GM23338 (cell line): Measurements from ENCODE around the gene CGGBP1. TPM values are rescaled to one million over a fixed set of nuclear protein-coding genes. Genes with fewer than 3 reads are reported as not detected.

Experiments
- CREB1 ChIP-seq: fragments of 250-450 bp; sonication (Bioruptor Pico); IDR thresholded peaks from 2 replicates; pipeline ENCODE4 v1.5.0; 2020; ENCODE audit warnings: low read depth, mild to moderate bottlenecking, moderate library complexity
- EZH2 ChIP-seq: fragments of 200-600 bp; sonication (generic); IDR thresholded peaks from one replicate; pipeline ENCODE4 v1.8.0; 2017; ENCODE audit warnings: antibody characterized with exemption, mild to moderate bottlenecking, low read depth; ENCODE audit not compliant: unreplicated experiment
- EZH2phosphoT487 ChIP-seq: fragments of 200-600 bp; sonication (generic); IDR thresholded peaks from one replicate; pipeline ENCODE4 v1.8.1; 2018; ENCODE audit warnings: antibody characterized with exemption; ENCODE audit not compliant: unreplicated experiment
- JUNB ChIP-seq: IDR thresholded peaks from one replicate; pipeline ENCODE4 v1.6.1; 2016; ENCODE audit warnings: antibody characterized with exemption; ENCODE audit not compliant: unreplicated experiment
- NANOG ChIP-seq: IDR thresholded peaks from 2 replicates; pipeline ENCODE4 v1.6.1; 2016; ENCODE audit warnings: antibody characterized with exemption, borderline replicate concordance
- STAT1 ChIP-seq: IDR thresholded peaks from one replicate; pipeline ENCODE4 v1.6.1; 2016; ENCODE audit warnings: antibody characterized with exemption; ENCODE audit not compliant: unreplicated experiment
- ZNF114 ChIP-seq: fragments of 250-450 bp; sonication (Bioruptor Pico); IDR thresholded peaks from 2 replicates; pipeline ENCODE4 v1.5.0; 2020; ENCODE audit warnings: mild to moderate bottlenecking, moderate library complexity
- ZNF331 ChIP-seq: fragments of 250-450 bp; sonication (Bioruptor Pico); IDR thresholded peaks from 2 replicates; pipeline ENCODE4 v1.5.0; 2020; ENCODE audit warnings: low read depth, mild to moderate bottlenecking, moderate library complexity
- polyA plus RNA-seq: library from polyadenylated mRNA; unstranded; fragments of >200 nt; fragmentation: Nextera tagmentation; extraction: Ambion mirVana; gene quantifications from 2 replicates; pipeline ENCODE4 v1.2.1, GENCODE V29; 2016
- total RNA-seq: library from RNA; depleted of rRNA; stranded (reverse); fragments of >200 nt; shearing (Covaris generic); gene quantifications from 2 replicates; pipeline ENCODE4 v1.2.3, GENCODE V29; 2014; rRNA removed
- TF ChIP-seq, protein P1 (sequence below): IDR thresholded peaks from 2 replicates; pipeline ENCODE4 v1.6.1; 2016; ENCODE audit warnings: antibody characterized with exemption
- TF ChIP-seq, protein P2 (sequence below): IDR thresholded peaks from one replicate; pipeline ENCODE4 v1.6.1; 2018; ENCODE audit warnings: antibody characterized with exemption; ENCODE audit not compliant: unreplicated experiment
- TF ChIP-seq, protein P3 (sequence below), 2 experiments: fragments of 200-600 bp in 1 of 2; sonication (generic) in 1 of 2; conservative IDR thresholded peaks; 2 replicates each; pipeline versions ENCODE4 v1.5.1 to v1.6.1; 2016 to 2017; ENCODE audit warnings: antibody characterized with exemption in 2 of 2, low read depth in 2 of 2, mild to moderate bottlenecking in 2 of 2, moderate library complexity in 1 of 2

The CGGBP1 gene
- total and polyA plus RNA-seq, 2 experiments from 2014 or later: 55.5 to 63.5 TPM

DNA sequence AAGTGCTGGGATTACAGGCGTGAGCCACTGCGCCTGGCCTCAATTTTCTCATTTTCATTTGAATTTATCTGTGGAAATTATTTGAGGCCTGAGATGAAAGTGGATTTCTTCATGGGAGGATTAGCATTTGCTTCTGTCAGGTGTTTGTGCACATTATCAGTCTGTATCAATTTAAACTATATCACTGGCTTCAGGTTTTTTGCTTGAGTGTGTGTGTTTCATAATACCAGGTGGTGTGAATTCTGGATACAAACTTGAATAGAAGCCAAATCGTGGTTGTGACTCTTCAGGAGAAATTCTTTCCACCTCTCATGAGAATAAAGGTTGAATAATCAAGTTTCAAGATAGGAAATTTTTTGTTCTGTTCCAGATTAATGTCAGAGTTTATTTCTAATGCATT is 56.4 kb downstream of the CGGBP1 start (continued):
- TF ChIP-seq ZNF331 (CRISPR knock-in tag) (no peak), CREB1 (CRISPR knock-in tag) (no peak), STAT1 (no peak), JUNB (no peak), ZNF114 (CRISPR knock-in tag) (no peak), EZH2phosphoT487 (no peak), NANOG (no peak), EZH2 (no peak)
- TF ChIP-seq, protein P1, sequence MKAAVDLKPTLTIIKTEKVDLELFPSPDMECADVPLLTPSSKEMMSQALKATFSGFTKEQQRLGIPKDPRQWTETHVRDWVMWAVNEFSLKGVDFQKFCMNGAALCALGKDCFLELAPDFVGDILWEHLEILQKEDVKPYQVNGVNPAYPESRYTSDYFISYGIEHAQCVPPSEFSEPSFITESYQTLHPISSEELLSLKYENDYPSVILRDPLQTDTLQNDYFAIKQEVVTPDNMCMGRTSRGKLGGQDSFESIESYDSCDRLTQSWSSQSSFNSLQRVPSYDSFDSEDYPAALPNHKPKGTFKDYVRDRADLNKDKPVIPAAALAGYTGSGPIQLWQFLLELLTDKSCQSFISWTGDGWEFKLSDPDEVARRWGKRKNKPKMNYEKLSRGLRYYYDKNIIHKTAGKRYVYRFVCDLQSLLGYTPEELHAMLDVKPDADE: no peak
- TF ChIP-seq, protein P2, sequence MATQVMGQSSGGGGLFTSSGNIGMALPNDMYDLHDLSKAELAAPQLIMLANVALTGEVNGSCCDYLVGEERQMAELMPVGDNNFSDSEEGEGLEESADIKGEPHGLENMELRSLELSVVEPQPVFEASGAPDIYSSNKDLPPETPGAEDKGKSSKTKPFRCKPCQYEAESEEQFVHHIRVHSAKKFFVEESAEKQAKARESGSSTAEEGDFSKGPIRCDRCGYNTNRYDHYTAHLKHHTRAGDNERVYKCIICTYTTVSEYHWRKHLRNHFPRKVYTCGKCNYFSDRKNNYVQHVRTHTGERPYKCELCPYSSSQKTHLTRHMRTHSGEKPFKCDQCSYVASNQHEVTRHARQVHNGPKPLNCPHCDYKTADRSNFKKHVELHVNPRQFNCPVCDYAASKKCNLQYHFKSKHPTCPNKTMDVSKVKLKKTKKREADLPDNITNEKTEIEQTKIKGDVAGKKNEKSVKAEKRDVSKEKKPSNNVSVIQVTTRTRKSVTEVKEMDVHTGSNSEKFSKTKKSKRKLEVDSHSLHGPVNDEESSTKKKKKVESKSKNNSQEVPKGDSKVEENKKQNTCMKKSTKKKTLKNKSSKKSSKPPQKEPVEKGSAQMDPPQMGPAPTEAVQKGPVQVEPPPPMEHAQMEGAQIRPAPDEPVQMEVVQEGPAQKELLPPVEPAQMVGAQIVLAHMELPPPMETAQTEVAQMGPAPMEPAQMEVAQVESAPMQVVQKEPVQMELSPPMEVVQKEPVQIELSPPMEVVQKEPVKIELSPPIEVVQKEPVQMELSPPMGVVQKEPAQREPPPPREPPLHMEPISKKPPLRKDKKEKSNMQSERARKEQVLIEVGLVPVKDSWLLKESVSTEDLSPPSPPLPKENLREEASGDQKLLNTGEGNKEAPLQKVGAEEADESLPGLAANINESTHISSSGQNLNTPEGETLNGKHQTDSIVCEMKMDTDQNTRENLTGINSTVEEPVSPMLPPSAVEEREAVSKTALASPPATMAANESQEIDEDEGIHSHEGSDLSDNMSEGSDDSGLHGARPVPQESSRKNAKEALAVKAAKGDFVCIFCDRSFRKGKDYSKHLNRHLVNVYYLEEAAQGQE: no peak
- TF ChIP-seq, protein P3, sequence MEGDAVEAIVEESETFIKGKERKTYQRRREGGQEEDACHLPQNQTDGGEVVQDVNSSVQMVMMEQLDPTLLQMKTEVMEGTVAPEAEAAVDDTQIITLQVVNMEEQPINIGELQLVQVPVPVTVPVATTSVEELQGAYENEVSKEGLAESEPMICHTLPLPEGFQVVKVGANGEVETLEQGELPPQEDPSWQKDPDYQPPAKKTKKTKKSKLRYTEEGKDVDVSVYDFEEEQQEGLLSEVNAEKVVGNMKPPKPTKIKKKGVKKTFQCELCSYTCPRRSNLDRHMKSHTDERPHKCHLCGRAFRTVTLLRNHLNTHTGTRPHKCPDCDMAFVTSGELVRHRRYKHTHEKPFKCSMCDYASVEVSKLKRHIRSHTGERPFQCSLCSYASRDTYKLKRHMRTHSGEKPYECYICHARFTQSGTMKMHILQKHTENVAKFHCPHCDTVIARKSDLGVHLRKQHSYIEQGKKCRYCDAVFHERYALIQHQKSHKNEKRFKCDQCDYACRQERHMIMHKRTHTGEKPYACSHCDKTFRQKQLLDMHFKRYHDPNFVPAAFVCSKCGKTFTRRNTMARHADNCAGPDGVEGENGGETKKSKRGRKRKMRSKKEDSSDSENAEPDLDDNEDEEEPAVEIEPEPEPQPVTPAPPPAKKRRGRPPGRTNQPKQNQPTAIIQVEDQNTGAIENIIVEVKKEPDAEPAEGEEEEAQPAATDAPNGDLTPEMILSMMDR (conservative IDR thresholded peaks at IDR 0.05; ENCODE audit: low read depth in 2 of 2): no peak

Other genes starting within 250 kb of the CGGBP1 start
- gene ZNF654, start 250 bp upstream of the CGGBP1 start, total RNA-seq: 7.5 and 9.9 TPM in 2 replicates
- gene ZNF654, start 250 bp upstream of the CGGBP1 start, polyA plus RNA-seq: 2.8 and 6.2 TPM in 2 replicates
- 29.5 and 30.5 TPM in 2 replicates for gene C3orf38, start 91.0 kb upstream of the CGGBP1 start, total RNA-seq
- gene C3orf38, start 91.0 kb upstream of the CGGBP1 start, polyA plus RNA-seq: 17.6 and 22.2 TPM in 2 replicates